ENCODE measurements around the gene TRPM3.
A peak's percentile ranks its signal among the peaks of the same experiment; 100 is the strongest.

TRPM3 gene

GRCh38 chr9:71005456-71005855 lies 116.0 kb downstream of the TRPM3 start:
- no peak overlapping the region for H3K4me3 ChIP-seq (ENCODE audit: low read depth, low read length)
- TF ChIP-seq POLR2A (IDR thresholded peaks at IDR 0.05; ENCODE audit: extremely low read depth, insufficient read length) (no peak), MYC (IDR thresholded peaks at IDR 0.05; ENCODE audit: low read depth, low read length) (no peak)
- TF ChIP-seq, protein P1, sequence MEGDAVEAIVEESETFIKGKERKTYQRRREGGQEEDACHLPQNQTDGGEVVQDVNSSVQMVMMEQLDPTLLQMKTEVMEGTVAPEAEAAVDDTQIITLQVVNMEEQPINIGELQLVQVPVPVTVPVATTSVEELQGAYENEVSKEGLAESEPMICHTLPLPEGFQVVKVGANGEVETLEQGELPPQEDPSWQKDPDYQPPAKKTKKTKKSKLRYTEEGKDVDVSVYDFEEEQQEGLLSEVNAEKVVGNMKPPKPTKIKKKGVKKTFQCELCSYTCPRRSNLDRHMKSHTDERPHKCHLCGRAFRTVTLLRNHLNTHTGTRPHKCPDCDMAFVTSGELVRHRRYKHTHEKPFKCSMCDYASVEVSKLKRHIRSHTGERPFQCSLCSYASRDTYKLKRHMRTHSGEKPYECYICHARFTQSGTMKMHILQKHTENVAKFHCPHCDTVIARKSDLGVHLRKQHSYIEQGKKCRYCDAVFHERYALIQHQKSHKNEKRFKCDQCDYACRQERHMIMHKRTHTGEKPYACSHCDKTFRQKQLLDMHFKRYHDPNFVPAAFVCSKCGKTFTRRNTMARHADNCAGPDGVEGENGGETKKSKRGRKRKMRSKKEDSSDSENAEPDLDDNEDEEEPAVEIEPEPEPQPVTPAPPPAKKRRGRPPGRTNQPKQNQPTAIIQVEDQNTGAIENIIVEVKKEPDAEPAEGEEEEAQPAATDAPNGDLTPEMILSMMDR (IDR thresholded peaks at IDR 0.05; ENCODE audit: low read depth, low read length) = no peak
- TF ChIP-seq, protein P2, sequence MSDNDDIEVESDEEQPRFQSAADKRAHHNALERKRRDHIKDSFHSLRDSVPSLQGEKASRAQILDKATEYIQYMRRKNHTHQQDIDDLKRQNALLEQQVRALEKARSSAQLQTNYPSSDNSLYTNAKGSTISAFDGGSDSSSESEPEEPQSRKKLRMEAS (IDR thresholded peaks at IDR 0.05; ENCODE audit: low read depth, low read length) = no peak
- DNase-seq (ENCODE audit: low read depth) = no peak

- DNase-seq (ENCODE audit: low read depth) = no peak
- H3K4me3 ChIP-seq (ENCODE audit: low read depth, low read length) = no peak overlapping the region
- TF ChIP-seq, protein P2 (IDR thresholded peaks at IDR 0.05; ENCODE audit: low read depth, low read length) = no peak
- TF ChIP-seq MYC (IDR thresholded peaks at IDR 0.05; ENCODE audit: low read depth, low read length) (no peak), POLR2A (IDR thresholded peaks at IDR 0.05; ENCODE audit: extremely low read depth, insufficient read length) (no peak)
- TF ChIP-seq, protein P1 (IDR thresholded peaks at IDR 0.05; ENCODE audit: low read depth, low read length) = no peak
Measured at GRCh38 chr9:71004196-71004595, 117.2 kb downstream of the TRPM3 start.

GRCh38 chr9:71003346-71003745 lies 118.1 kb downstream of the TRPM3 start:
- H3K4me3 ChIP-seq (ENCODE audit: low read depth, low read length) = no peak overlapping the region
- no peak for DNase-seq (ENCODE audit: low read depth)
- TF ChIP-seq, protein P1 (IDR thresholded peaks at IDR 0.05; ENCODE audit: low read depth, low read length) = no peak
- TF ChIP-seq, protein P2 (IDR thresholded peaks at IDR 0.05; ENCODE audit: low read depth, low read length) = no peak
- TF ChIP-seq POLR2A (IDR thresholded peaks at IDR 0.05; ENCODE audit: extremely low read depth, insufficient read length) (no peak), MYC (IDR thresholded peaks at IDR 0.05; ENCODE audit: low read depth, low read length) (no peak)

DNA sequence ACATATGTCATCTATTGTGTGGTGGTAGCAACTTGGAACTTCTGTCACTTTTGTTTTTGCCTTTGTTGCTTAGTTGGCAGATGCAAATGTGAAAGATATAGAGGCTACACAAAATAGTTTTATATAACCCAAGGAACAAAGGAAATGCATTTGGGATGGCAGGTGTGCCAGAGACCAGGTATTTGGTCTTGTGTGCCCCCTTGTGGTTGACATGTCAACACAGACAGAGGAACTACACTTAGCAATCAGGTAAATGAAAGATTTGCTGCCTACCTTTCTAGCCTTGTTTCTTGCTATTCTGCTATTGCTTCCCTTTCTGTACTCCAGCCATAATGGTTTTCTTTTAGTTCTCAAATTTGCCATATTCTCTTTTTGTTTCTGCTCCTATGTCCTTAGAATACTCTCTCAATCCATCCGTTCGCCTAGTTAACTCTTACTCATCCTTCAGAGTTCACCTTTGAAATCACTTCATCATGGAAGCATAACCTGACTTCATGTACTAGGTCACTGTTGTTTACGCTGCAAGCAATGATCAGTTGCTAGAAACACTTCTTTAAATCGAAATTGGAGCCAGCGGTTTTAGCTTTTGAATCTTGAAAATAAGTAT lies 119.5 kb downstream of the TRPM3 start:
- peak; percentile 0 for DNase-seq (ENCODE audit: low read depth)
- H3K4me3 ChIP-seq (ENCODE audit: low read depth, low read length) = no peak overlapping the region
- TF ChIP-seq MYC (IDR thresholded peaks at IDR 0.05; ENCODE audit: low read depth, low read length) (no peak), POLR2A (IDR thresholded peaks at IDR 0.05; ENCODE audit: extremely low read depth, insufficient read length) (no peak)
- TF ChIP-seq, protein P2 (IDR thresholded peaks at IDR 0.05; ENCODE audit: low read depth, low read length) = no peak
- TF ChIP-seq, protein P1 (IDR thresholded peaks at IDR 0.05; ENCODE audit: low read depth, low read length) = peak; percentile 17

DNA sequence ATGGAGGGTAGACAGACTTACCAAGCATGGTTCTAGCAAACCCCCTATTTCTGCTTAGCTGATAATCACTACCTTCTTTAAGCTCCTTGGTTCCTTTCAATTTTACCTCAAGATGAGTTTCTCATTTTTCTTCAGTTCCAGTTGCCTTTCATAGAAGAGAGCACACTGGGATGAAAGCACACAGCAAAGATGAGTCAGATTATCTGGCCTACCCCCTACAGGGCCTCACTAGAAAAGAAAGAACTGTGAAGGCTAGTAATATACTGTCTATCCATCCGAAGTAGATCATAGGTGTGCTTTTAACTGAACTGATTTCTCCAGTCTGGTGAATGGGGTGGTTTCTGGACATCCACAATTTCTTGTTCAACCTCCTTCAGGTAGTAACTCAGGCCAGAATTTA lies 122.5 kb downstream of the TRPM3 start:
- TF ChIP-seq POLR2A (IDR thresholded peaks at IDR 0.05; ENCODE audit: extremely low read depth, insufficient read length) (no peak), MYC (IDR thresholded peaks at IDR 0.05; ENCODE audit: low read depth, low read length) (no peak)
- TF ChIP-seq, protein P1 (IDR thresholded peaks at IDR 0.05; ENCODE audit: low read depth, low read length) = no peak
- TF ChIP-seq, protein P2 (IDR thresholded peaks at IDR 0.05; ENCODE audit: low read depth, low read length) = no peak
- DNase-seq (ENCODE audit: low read depth) = no peak
- H3K4me3 ChIP-seq (ENCODE audit: low read depth, low read length) = no peak overlapping the region
